H9 (cell line): ENCODE measurements around the gene CDC16. TPM values are rescaled to one million over a fixed set of nuclear protein-coding genes. Genes with fewer than 3 reads are reported as not detected.

Experiments used
- DNase-seq: peaks from one replicate; pipeline ENCODE4 v3.0.0-alpha.2; 2017
- H2AFZ ChIP-seq: one replicate; pipeline ENCODE4 v1.6.1; 2013; ENCODE audit warnings: mild to moderate bottlenecking, low read length, control low read depth, moderate library complexity
- H2AK5ac ChIP-seq: 2 replicates; pipeline ENCODE4 v1.6.1; 2013; ENCODE audit warnings: low read length, control low read depth, mixed read lengths; ENCODE audit not compliant: insufficient read length
- H2BK120ac ChIP-seq: one replicate; pipeline ENCODE4 v1.6.1; 2013; ENCODE audit warnings: low read depth, mild to moderate bottlenecking, low read length, control low read depth, inconsistent platforms; ENCODE audit not compliant: poor library complexity, severe bottlenecking
- H2BK12ac ChIP-seq: 2 replicates; pipeline ENCODE4 v1.6.1; 2013; ENCODE audit warnings: low read length, control low read depth, mixed read lengths, low read depth; ENCODE audit not compliant: insufficient read length
- H2BK15ac ChIP-seq: 2 replicates; pipeline ENCODE4 v1.6.1; 2013; ENCODE audit warnings: low read depth, low read length, control low read depth
- H2BK20ac ChIP-seq: one replicate; pipeline ENCODE4 v1.6.1; 2013; ENCODE audit warnings: low read depth, mild to moderate bottlenecking, low read length, control low read depth, inconsistent platforms; ENCODE audit not compliant: poor library complexity, severe bottlenecking
- H2BK5ac ChIP-seq: 2 replicates; pipeline ENCODE4 v1.6.1; 2013; ENCODE audit warnings: low read length, control low read depth, mixed read lengths; ENCODE audit not compliant: insufficient read length
- H3K14ac ChIP-seq: 2 replicates; pipeline ENCODE4 v1.6.1; 2013; ENCODE audit warnings: low read length, control low read depth; ENCODE audit not compliant: insufficient read depth
- H3K18ac ChIP-seq: 2 replicates; pipeline ENCODE4 v1.6.1; 2013; ENCODE audit warnings: low read depth, mild to moderate bottlenecking, mixed read lengths, low read length, control low read depth; ENCODE audit not compliant: insufficient read length
- H3K23ac ChIP-seq: 2 replicates; pipeline ENCODE4 v1.6.1; 2013; ENCODE audit warnings: low read length, control low read depth, mixed read lengths, low read depth; ENCODE audit not compliant: insufficient read length
- H3K23me2 ChIP-seq: 2 replicates; pipeline ENCODE4 v1.6.1; 2013; ENCODE audit warnings: low read depth, mild to moderate bottlenecking, mixed read lengths, low read length, control low read depth; ENCODE audit not compliant: insufficient read length, poor library complexity, severe bottlenecking
- H3K27ac ChIP-seq: 2 replicates; pipeline ENCODE4 v1.5.1; 2013; ENCODE audit warnings: low read length, control low read depth, mixed read lengths, low read depth; ENCODE audit not compliant: insufficient read length
- H3K27me3 ChIP-seq: 2 replicates; pipeline ENCODE4 v1.6.1; 2013; ENCODE audit warnings: low read length, control low read depth, inconsistent platforms; ENCODE audit not compliant: insufficient read depth
- H3K4ac ChIP-seq: 2 replicates; pipeline ENCODE4 v1.6.1; 2013; ENCODE audit warnings: low read depth, mild to moderate bottlenecking, control low read depth, inconsistent platforms, low read length, moderate library complexity
- H3K4me1 ChIP-seq: 2 replicates; pipeline ENCODE4 v1.6.1; 2013; ENCODE audit warnings: low read length, control low read depth, inconsistent platforms; ENCODE audit not compliant: insufficient read depth
- H3K4me2 ChIP-seq: 2 replicates; pipeline ENCODE4 v1.6.1; 2013; ENCODE audit warnings: low read length, control low read depth, mixed read lengths; ENCODE audit not compliant: insufficient read length, insufficient read depth
- H3K56ac ChIP-seq: 2 replicates; pipeline ENCODE4 v1.6.1; 2013; ENCODE audit warnings: low read depth, mild to moderate bottlenecking, mixed read lengths, low read length, control low read depth; ENCODE audit not compliant: insufficient read length
- H3K79me1 ChIP-seq: 2 replicates; pipeline ENCODE4 v1.6.1; 2013; ENCODE audit warnings: low read depth, mild to moderate bottlenecking, moderate library complexity, low read length, control low read depth, inconsistent platforms; ENCODE audit not compliant: insufficient read depth, poor library complexity, severe bottlenecking
- H3K79me2 ChIP-seq: 2 replicates; pipeline ENCODE4 v1.6.1; 2013; ENCODE audit warnings: low read length, control low read depth, inconsistent platforms; ENCODE audit not compliant: insufficient read depth
- H3K9ac ChIP-seq: 2 replicates; pipeline ENCODE4 v1.6.1; 2013; ENCODE audit warnings: low read length, control low read depth, mixed read lengths; ENCODE audit not compliant: insufficient read length; ENCODE audit errors: extremely low read depth
- H3K9me3 ChIP-seq: one replicate; pipeline ENCODE4 v1.6.1; 2013; ENCODE audit warnings: low read depth, low read length, inconsistent platforms; ENCODE audit not compliant: control insufficient read depth
- H3T11ph ChIP-seq: one replicate; pipeline ENCODE4 v1.6.1; 2013; ENCODE audit warnings: mild to moderate bottlenecking, low read length, control low read depth, inconsistent platforms
- H4K20me1 ChIP-seq: one replicate; pipeline ENCODE4 v1.6.1; 2013; ENCODE audit not compliant: control insufficient read depth, insufficient read length, insufficient read depth
- H4K5ac ChIP-seq: 2 replicates; pipeline ENCODE4 v1.6.1; 2013; ENCODE audit warnings: low read depth, mild to moderate bottlenecking, mixed read lengths, low read length, control low read depth; ENCODE audit not compliant: insufficient read length
- H4K8ac ChIP-seq: replicated peaks from 2 replicates; pipeline ENCODE4 v1.6.1; 2013; ENCODE audit warnings: low read length, control low read depth, mixed read lengths, low read depth; ENCODE audit not compliant: insufficient read length
- H4K91ac ChIP-seq: 2 replicates; pipeline ENCODE4 v1.6.1; 2013; ENCODE audit warnings: low read depth, mild to moderate bottlenecking, moderate library complexity, mixed read lengths, low read length, control low read depth; ENCODE audit not compliant: insufficient read length
- H3K27ac Mint-ChIP-seq, 3 experiments: 2 replicates in 2 of 3; 3 replicates in 1 of 3; pipeline ENCODE4 v1.8.0; 2020 to 2021; ENCODE audit warnings: mixed read lengths in 3 of 3, mild to moderate bottlenecking in 1 of 3, moderate library complexity in 1 of 3
- H3K27me3 Mint-ChIP-seq: 2 replicates; pipeline ENCODE4 v1.8.0; 2021; ENCODE audit warnings: low read depth, mild to moderate bottlenecking, moderate library complexity, mixed read lengths
- H3K36me3 Mint-ChIP-seq, 3 experiments: 2 replicates in 2 of 3; 3 replicates in 1 of 3; pipeline ENCODE4 v1.8.0; 2020 to 2021; ENCODE audit warnings: low read depth in 3 of 3, mixed read lengths in 3 of 3; ENCODE audit not compliant: insufficient read depth in 1 of 3
- H3K4me1 Mint-ChIP-seq, 2 experiments: 2 replicates each; pipeline ENCODE4 v1.8.0; 2020; ENCODE audit warnings: mixed read lengths in 2 of 2
- H3K4me3 Mint-ChIP-seq, 2 experiments: 2 replicates in 1 of 2; 3 replicates in 1 of 2; pipeline ENCODE4 v1.8.0; 2020 to 2021; ENCODE audit warnings: mild to moderate bottlenecking in 2 of 2, mixed read lengths in 2 of 2, moderate library complexity in 1 of 2
- H3K9me3 Mint-ChIP-seq, 2 experiments: 2 replicates in 1 of 2; 3 replicates in 1 of 2; pipeline ENCODE4 v1.8.0; 2020; ENCODE audit warnings: mild to moderate bottlenecking in 2 of 2, mixed read lengths in 2 of 2, moderate library complexity in 1 of 2
- WGBS: extraction: QIAGEN DNeasy Blood & Tissue Kit; methylation state at CpG from one replicate; pipeline ENCODE4 v1.1.7; 2013; ENCODE audit warnings: missing lambda C conversion rate, low lambda C conversion rate, mixed read lengths; ENCODE audit not compliant: insufficient read length; ENCODE audit errors: extremely low coverage; 5-methylcytosine and 5-hydroxymethylcytosine counted together
- total RNA-seq: library from RNA; stranded (reverse); gene quantifications from 2 replicates; pipeline ENCODE4 v1.2.1, GENCODE V29; 2021
- TF ChIP-seq, protein P1 (sequence below): fragments of 200-600 bp; sonication (generic); conservative IDR thresholded peaks from 3 replicates; pipeline ENCODE4 v1.8.0; 2021; ENCODE audit warnings: antibody characterized with exemption, mild to moderate bottlenecking

CDC16 gene
- total RNA-seq, 1 experiment from 2014 or later, result 91.9 TPM

DNA sequence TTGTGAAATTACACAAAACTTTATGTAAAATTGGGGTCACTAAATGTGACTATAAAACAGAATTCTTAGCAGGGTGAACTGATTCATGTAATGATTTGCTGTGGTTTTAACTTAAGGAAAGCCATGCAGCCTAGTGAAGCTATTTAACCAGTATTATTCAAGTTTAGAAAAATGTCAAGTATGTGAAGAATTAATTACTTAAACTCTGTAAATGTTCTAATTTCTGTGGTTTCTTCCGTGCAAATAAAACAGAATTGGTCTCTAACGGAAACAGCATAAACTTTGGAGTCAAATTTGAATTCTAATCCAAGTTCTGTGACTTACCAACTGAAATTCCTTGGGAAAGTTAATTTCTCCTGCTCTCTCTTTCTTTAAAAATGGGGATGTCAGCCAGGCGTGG lies 13.3 kb downstream of the CDC16 start:
- Mint-ChIP-seq H3K27ac (no peak overlapping the region), H3K4me3 (no peak overlapping the region), H3K27me3 (no peaks in the 10 kb centered on the region), H3K36me3 (peaks cover 60 to 94% (median 82%) of the 10 kb centered on the region in 3 experiments), H3K9me3 (no peaks in the 10 kb centered on the region; a peak in 1 of 5 replicates), H3K4me1 (peaks cover 3 to 4% of the 10 kb centered on the region in 2 experiments)
- Histone ChIP-seq H3K4me1 (no peaks in the 10 kb centered on the region), H3K9me3 (no peaks in the 10 kb centered on the region), H3K4ac (no peak overlapping the region), H4K8ac (no peak overlapping the region), H4K20me1 (no peaks in the 10 kb centered on the region), H3K27me3 (no peaks in the 10 kb centered on the region), H2AK5ac (no peak overlapping the region), H3T11ph (no peak overlapping the region), H3K56ac (no peak overlapping the region), H3K79me2 (no peaks in the 10 kb centered on the region), H2BK5ac (no peak overlapping the region), H2BK15ac (no peak overlapping the region), H3K23ac (no peak overlapping the region), H2BK20ac (no peak overlapping the region), H2AFZ (no peak overlapping the region), H2BK120ac (no peak overlapping the region), H3K14ac (no peak overlapping the region), H4K91ac (no peak overlapping the region), H4K5ac (no peak overlapping the region), H3K27ac (no peak overlapping the region), H3K9ac (no peak overlapping the region), H3K79me1 (no peaks in the 10 kb centered on the region), H3K4me2 (no peak overlapping the region), H3K23me2 (no peaks in the 10 kb centered on the region), H2BK12ac (no peak overlapping the region), H3K18ac (no peak overlapping the region)
- DNase-seq, result no peak
- TF ChIP-seq, protein P1, sequence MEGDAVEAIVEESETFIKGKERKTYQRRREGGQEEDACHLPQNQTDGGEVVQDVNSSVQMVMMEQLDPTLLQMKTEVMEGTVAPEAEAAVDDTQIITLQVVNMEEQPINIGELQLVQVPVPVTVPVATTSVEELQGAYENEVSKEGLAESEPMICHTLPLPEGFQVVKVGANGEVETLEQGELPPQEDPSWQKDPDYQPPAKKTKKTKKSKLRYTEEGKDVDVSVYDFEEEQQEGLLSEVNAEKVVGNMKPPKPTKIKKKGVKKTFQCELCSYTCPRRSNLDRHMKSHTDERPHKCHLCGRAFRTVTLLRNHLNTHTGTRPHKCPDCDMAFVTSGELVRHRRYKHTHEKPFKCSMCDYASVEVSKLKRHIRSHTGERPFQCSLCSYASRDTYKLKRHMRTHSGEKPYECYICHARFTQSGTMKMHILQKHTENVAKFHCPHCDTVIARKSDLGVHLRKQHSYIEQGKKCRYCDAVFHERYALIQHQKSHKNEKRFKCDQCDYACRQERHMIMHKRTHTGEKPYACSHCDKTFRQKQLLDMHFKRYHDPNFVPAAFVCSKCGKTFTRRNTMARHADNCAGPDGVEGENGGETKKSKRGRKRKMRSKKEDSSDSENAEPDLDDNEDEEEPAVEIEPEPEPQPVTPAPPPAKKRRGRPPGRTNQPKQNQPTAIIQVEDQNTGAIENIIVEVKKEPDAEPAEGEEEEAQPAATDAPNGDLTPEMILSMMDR, result no peak
- no CpG with 5 or more reads among the region's 3 CpGs for WGBS
